Left ventricle myocardium superior (tissue), 1 donor: Measurements from ENCODE around the gene PXN. TPM values are rescaled to one million over a fixed set of nuclear protein-coding genes. Genes with fewer than 3 reads are reported as not detected.

Source experiments
- ATAC-seq: fragments of 200-7000 bp; cut with Tn5 transposase; one replicate; pipeline ENCODE4 v1.9.1; 2020; ENCODE audit warnings: mild to moderate bottlenecking, moderate library complexity
- DNase-seq: peaks from one replicate; pipeline ENCODE4 v3.0.0-alpha.2; 2020
- intact Hi-C: fragments of 100-400 bp; cut with micrococcal nuclease; formaldehyde crosslinking; loops from one replicate; pipeline ENCODE4 v1.11.0; 2022
- long read RNA-seq: library from polyadenylated mRNA; unstranded; transcript quantifications from one replicate; pipeline ENCODE4 v2.0.0, GENCODE V29; 2021
- total RNA-seq: library from RNA; stranded (reverse); fragmentation: NEBNext Ultra II Directional; extraction: Animal tissue kit (Norgen Biotek cat#: 25700); gene quantifications from one replicate; pipeline ENCODE4 v1.2.1, GENCODE V29; 2021
- donor health status: DM: no; HTN: yes; CAD: no; lungs with severe emphysema.

The PXN gene
- 65.9 TPM for total RNA-seq
- long read RNA-seq, partial matches to known transcripts = 3 of 75 reads
- long read RNA-seq, other reads (novel, unspliced or antisense) = 71 of 75 reads

DNA sequence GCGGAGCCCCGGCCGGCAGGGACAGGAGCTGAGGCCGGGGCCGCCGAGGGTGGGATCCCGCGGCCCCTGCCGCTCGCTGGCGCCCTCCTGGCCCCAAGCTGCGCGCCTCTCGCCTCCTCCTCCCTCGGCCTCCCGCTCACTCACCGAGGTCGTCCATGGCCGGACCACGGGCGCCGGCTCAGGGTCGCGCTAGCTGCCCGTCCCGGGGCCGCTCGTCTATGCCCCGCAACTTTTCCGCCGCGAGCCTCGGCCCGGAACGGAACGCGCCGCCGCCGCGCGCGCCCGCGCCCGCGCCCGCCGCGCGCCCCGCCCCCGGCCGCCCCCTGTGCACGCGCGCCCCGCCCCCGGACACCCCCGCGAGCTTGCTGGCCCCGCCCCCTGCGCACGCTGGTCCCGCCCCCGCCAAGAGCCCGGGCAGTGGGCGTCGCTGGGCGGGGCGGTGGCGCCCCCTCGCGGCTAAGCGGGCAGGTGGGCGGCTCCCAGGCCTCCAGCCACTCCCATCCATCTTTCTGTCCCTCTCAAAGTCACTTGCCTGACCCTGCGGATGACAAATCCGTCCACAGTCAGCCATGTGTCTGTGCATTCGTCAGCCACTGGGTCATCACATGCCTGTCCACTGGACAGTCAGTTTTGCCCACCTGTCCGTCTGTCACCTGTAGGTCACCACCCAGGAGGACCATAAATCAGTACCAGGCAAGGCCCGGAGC, at the start of gene PXN:
Gene PXN, minus strand, starts transcription at position 258 of the 707 bp plus-strand sequence. Its CDS starts 101 bp downstream, at position 157.
- ATAC-seq (peak; percentile 83), DNase-seq (peak; percentile 94)
- intact Hi-C loops = loop anchor here (2.0 kb wide), 1 partner anchor 39 kb away; no protein-coding TSS in a partner anchor

GRCh38 chr12:120314220-120314619, 48.7 kb upstream of the PXN start:
- intact Hi-C loops = no loop called here
- DNase-seq (no peak), ATAC-seq (no peak)

GRCh38 chr12:120301962-120302815, 36.7 kb upstream of the PXN start, which contains the start of gene SIRT4:
SIRT4 (plus strand) TSS chr12:120302321; CDS start chr12:120303562, 1,241 bp downstream.
- ATAC-seq = peak; percentile 97
- DNase-seq = peak; percentile 89
- intact Hi-C loops = no loop called here

GRCh38 chr12:120292661-120293531, 27.4 kb upstream of the PXN start, which contains the start of gene RNU4-1:
RNU4-1 (minus strand) TSS chr12:120293237.
- intact Hi-C loops = no loop called here
- ATAC-seq (peak; percentile 65), DNase-seq (no peak)

- intact Hi-C loops = no loop called here
- peak; percentile 4 for ATAC-seq
- DNase-seq = no peak
Observed at GRCh38 chr12:120292411-120292660, 26.8 kb upstream of the PXN start.

DNA sequence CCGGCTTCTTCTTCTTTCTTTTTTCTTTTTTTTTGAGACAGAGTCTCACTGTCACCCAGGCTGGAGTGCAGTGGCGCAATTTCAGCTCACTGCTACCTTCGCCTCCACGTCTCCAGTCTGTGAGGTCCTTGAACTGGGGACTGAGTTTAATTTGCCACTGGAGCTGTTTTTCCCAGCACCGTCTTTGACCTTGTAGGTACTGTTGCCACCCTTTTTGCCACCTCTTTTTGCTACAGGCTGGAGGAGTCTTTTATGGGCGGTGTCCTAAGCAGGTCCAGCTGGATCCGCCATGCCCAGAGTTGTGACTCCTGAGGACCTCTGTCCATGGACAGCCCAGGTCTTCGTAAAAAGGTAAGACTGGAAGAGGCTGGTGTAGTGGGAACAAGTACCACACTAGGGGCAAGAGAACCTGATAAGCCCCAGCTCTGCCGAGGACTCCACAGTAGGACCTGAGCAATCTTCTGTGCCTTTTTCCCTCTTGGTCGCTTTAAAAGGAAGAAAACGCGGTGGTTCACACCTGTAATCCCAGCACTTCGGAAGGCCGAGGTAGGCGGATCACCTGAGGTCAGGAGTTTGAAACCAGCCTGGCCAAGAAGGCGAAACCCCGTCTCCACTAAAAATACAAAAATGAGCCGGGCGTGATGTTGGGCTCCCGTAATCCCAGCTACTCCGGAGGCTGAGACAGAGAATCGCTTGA, 25.2 kb upstream of the PXN start:
- ATAC-seq (no peak), DNase-seq (no peak)
- intact Hi-C loops = no loop called here

DNA sequence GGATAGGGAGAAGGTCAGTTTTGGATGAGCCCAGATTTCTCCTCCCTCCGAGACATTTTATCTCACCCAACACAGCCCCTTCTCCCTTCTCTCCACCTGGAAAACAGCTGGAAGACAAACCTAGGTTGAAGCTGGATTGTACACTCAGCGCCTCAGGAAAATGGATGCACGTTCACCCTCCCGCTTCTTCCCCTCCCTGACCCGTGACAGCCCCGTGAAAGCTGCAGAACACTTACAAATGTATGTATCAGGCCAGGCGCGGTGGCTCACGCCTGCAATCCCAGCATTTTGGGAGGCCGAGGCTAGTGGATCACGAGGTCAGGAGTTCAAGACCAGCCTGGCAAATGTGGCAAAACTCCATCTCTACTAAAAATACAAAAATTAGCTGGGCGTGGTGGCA, 22.0 kb upstream of the PXN start:
- DNase-seq = no peak
- intact Hi-C loops = no loop called here
- ATAC-seq = no peak

DNA sequence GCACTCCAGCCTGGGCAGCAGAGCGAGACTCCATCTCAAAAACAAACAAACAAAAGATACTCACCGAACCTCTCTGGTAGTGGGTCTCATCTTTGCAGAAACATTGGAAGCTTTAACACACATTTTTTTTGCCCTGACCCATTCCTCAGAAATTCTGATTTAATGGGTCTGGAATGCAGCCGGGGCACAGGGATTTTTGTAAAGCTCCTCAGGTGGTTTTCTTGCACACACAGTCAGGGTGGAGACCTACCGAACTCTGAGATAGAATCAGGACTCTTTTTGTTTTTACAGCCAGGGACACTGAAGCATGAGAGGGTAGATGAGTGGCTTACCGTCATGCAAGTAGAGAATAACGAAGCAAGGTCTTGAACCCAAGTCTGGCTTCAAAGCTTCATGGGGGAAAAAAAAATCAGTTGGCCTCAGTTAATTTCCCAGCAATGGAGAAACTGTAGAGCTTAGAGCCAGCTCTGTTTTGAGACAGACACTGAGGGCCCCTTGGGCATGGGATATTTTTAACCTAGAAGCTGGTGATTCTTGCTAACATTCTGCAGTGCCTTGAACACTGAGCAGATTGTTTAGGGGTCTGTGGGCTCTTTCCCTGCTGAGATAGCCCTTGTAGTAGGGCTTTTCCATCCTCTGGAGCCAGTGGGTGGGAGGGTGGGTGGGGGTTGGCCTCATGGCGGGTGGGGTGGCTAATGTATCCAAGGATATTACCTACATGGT, 21.4 kb upstream of the PXN start:
- intact Hi-C loops = no loop called here
- ATAC-seq (no peak), DNase-seq (no peak)

- intact Hi-C loops = no loop called here
- DNase-seq (no peak), ATAC-seq (no peak)
Observed at GRCh38 chr12:120284381-120284780, 18.9 kb upstream of the PXN start.

DNA sequence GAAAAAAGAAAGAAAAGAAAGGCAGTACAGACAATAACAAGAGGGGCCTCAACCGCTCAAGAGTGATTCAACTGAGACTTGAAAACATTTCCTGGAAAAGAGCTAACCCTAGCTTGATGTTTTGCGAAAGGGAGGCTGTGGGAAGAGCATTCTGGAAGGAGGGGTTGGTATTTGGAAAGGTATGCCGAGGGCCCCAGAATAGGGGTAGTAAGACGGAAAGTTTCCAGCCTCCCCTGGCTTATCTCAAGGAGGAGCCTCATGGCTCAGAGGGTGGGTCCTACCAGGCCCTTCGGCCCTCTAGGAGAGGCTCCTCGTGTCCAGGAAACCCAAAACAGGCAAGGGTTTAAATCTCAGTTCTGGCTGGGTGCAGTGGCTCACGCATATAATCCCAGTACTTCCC, 17.8 kb upstream of the PXN start:
- no peak for ATAC-seq
- DNase-seq = no peak
- intact Hi-C loops = no loop called here

DNA sequence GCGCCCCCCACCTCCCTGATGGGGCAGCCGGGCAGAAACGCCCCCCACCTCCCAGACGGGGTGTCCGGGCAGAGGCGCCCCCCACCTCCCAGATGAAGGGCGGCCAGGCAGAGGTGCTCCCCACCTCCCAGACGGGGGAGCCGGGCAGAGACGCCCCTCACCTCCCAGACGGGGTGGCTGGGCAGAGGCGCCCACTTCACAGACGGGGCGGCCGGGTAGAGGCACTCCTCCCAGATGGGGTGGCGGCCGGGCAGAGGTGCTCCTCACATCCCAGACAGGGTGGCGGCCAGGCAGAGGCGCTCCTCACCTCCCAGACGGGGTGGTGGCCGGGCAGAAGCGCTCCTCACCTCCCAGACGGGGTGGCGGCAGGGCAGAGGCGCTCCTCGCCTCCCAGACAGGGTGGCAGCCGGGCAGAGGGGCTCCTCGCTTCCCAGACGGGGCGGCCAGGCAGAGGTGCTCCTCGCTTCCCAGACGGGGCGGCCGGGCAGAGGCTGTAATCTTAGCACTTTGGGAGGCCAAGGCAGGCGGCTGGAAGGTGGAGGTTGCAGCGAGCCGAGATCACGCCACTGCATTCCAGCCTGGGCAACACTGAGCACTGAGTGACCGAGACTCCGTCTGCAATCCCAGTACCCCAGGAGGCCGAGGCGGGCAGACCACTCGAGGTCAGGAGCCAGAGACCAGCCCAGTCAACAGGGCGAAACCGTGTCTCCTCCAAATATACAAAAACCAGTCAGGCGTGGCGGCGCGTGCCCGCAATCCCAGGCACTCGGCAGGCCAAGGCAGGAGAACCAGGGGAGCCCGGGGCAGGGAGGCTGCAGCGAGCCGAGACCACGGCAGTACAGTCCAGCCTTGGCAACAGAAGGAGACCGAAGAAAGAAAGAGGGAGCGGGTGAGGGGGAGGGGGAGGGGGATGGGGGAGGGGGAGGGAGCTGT, 12.9 kb upstream of the PXN start:
- DNase-seq (no peak), ATAC-seq (no peak)
- intact Hi-C loops = no loop called here

GRCh38 chr12:120276734-120277133, 11.2 kb upstream of the PXN start:
- DNase-seq (no peak), ATAC-seq (no peak)
- intact Hi-C loops = no loop called here

DNA sequence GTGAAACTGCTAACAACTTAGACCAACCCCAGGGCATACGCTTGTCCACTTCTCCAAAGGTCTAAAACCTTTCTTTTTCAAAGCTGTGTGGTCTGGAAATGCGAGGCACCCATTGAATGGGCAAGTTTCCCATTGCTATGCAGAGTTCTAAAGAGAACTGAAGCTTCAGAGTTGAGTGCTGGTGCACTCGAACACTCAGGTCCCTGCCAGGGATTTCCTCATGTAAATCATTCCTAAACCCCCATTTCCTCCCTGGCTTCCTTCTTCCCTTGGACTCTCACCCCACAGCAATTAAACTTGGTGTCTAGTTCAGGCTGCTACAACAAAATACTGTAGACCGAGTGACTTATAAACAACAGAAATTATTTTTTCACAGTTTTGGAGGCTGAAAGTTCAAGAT, 2.2 kb upstream of the PXN start:
- no peak for ATAC-seq
- no peak for DNase-seq
- intact Hi-C loops = loop anchor here (2.0 kb wide), 1 partner anchor 41 kb away; no protein-coding TSS in a partner anchor

- ATAC-seq = no peak
- no peak for DNase-seq
- intact Hi-C loops = loop anchor here (2.0 kb wide), 1 partner anchor 40 kb away; no protein-coding TSS in a partner anchor
Observed at GRCh38 chr12:120266180-120266870, 795 bp upstream of the PXN start.

DNA sequence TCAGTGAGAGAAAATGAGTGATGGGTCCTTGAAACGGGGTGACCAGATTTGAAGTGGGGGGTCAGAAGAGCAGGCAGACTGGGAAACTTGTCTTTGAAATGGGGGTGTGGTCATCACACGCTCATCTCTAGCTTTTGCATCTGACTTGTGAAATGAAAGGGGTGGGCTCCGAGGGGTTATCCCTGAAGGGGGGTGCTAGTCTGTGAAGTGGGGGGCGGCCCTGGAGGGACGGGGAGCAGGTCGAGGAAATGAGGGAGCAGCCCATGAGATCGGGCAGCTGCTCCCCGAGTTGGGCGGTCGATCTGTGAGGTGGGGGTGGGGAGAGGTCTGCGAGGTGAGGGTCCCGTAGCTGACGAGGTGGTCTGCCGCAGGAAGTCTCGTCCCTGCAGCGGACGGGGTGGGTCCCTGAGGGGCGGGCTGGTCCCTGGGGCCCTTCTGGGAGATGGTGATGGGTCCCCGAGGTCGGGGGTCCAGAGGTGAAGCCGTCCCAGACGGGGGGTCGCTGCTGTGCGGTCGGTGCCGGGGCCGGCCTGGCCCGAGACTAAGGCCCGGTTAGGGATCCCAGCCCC, 542 bp downstream of the PXN start:
- no peak for ATAC-seq
- DNase-seq = no peak
- intact Hi-C loops = no loop called here
